ENCODE data around the gene ARID1B.

GRCh38 chr6:157098999-157099398 lies 321.8 kb downstream of the ARID1B start:
- TF ChIP-seq CTCF (conservative IDR thresholded peaks at IDR 0.05; ENCODE audit: low read depth, low read length) (no peak), EZH2 (IDR thresholded peaks at IDR 0.05; ENCODE audit: borderline replicate concordance, low read depth, low read length, poor library complexity, severe bottlenecking) (no peak)
